Nephron progenitor cell (in vitro differentiated cells): ENCODE results near the gene TK2.
A peak's percentile ranks its signal among the peaks of the same experiment; 100 is the strongest.

Experiments used
- DNase-seq: peaks from one replicate; pipeline ENCODE4 v3.0.0; 2021
- H3K27ac Mint-ChIP-seq: 2 replicates; pipeline ENCODE4 v1.8.0; 2021; ENCODE audit warnings: mild to moderate bottlenecking, moderate library complexity, mixed read lengths
- H3K27me3 Mint-ChIP-seq: 2 replicates; pipeline ENCODE4 v1.8.0; 2021; ENCODE audit warnings: mild to moderate bottlenecking, low read depth, mixed read lengths; ENCODE audit not compliant: poor library complexity
- H3K36me3 Mint-ChIP-seq: 2 replicates; pipeline ENCODE4 v1.8.0; 2021; ENCODE audit warnings: low read depth, mixed read lengths
- H3K4me1 Mint-ChIP-seq: 2 replicates; pipeline ENCODE4 v1.8.0; 2021; ENCODE audit warnings: mixed read lengths
- H3K4me3 Mint-ChIP-seq: 2 replicates; pipeline ENCODE4 v1.8.0; 2021; ENCODE audit warnings: mild to moderate bottlenecking, moderate library complexity, mixed read lengths
- H3K9me3 Mint-ChIP-seq: 2 replicates; pipeline ENCODE4 v1.8.0; 2021; ENCODE audit warnings: mild to moderate bottlenecking, moderate library complexity, mixed read lengths
- TF ChIP-seq, protein P1 (sequence below): fragments of 200-600 bp; sonication (generic); IDR thresholded peaks from 2 replicates; pipeline ENCODE4 v1.5.0; 2021; ENCODE audit warnings: antibody characterized with exemption

TK2 gene

DNA sequence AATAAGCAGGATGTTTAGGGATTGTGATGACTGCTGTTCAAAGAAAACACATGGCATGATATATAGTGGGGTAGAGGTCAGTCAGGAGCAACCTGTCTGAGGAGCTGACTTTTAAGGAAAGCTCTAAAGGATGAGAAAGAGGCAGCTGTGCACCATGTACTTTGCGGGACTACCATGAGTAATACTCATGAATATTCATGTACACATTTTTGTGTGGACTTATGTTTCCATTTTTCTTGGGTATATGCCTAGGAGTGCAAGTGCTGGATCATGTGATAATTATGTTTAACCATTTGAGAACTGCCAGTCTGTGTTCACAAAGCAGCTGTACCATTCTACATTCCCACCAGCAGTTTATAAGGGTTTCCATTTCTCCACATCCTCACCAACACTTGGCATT is 87.0 kb downstream of the TK2 start:
- H3K27me3 Mint-ChIP-seq: peaks cover 33% of the 10 kb centered on the region
- peaks cover 12% of the 10 kb centered on the region for H3K4me1 Mint-ChIP-seq
- TF ChIP-seq, protein P1, sequence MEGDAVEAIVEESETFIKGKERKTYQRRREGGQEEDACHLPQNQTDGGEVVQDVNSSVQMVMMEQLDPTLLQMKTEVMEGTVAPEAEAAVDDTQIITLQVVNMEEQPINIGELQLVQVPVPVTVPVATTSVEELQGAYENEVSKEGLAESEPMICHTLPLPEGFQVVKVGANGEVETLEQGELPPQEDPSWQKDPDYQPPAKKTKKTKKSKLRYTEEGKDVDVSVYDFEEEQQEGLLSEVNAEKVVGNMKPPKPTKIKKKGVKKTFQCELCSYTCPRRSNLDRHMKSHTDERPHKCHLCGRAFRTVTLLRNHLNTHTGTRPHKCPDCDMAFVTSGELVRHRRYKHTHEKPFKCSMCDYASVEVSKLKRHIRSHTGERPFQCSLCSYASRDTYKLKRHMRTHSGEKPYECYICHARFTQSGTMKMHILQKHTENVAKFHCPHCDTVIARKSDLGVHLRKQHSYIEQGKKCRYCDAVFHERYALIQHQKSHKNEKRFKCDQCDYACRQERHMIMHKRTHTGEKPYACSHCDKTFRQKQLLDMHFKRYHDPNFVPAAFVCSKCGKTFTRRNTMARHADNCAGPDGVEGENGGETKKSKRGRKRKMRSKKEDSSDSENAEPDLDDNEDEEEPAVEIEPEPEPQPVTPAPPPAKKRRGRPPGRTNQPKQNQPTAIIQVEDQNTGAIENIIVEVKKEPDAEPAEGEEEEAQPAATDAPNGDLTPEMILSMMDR: no peak
- no peak overlapping the region for H3K4me3 Mint-ChIP-seq
- DNase-seq: no peak
- H3K9me3 Mint-ChIP-seq: no peaks in the 10 kb centered on the region
- no peak overlapping the region for H3K27ac Mint-ChIP-seq
- no peaks in the 10 kb centered on the region for H3K36me3 Mint-ChIP-seq

- TF ChIP-seq, protein P1: no peak
- Mint-ChIP-seq H3K4me1 (peaks cover 12% of the 10 kb centered on the region), H3K4me3 (no peak overlapping the region), H3K9me3 (no peaks in the 10 kb centered on the region), H3K27ac (no peak overlapping the region), H3K27me3 (peaks cover 36% of the 10 kb centered on the region), H3K36me3 (no peaks in the 10 kb centered on the region)
- DNase-seq: no peak
These were observed 89.2 kb downstream of the TK2 start for GRCh38 chr16:66460703-66461102.

- peaks cover 32% of the 10 kb centered on the region for H3K27me3 Mint-ChIP-seq
- peak; percentile 37 for DNase-seq
- H3K36me3 Mint-ChIP-seq: no peaks in the 10 kb centered on the region
- peaks cover 12% of the 10 kb centered on the region for H3K4me1 Mint-ChIP-seq
- no peak overlapping the region for H3K4me3 Mint-ChIP-seq
- no peaks in the 10 kb centered on the region for H3K9me3 Mint-ChIP-seq
- H3K27ac Mint-ChIP-seq: no peak overlapping the region
- TF ChIP-seq, protein P1: no peak
These were observed 90.0 kb downstream of the TK2 start for GRCh38 chr16:66459878-66460277.

DNA sequence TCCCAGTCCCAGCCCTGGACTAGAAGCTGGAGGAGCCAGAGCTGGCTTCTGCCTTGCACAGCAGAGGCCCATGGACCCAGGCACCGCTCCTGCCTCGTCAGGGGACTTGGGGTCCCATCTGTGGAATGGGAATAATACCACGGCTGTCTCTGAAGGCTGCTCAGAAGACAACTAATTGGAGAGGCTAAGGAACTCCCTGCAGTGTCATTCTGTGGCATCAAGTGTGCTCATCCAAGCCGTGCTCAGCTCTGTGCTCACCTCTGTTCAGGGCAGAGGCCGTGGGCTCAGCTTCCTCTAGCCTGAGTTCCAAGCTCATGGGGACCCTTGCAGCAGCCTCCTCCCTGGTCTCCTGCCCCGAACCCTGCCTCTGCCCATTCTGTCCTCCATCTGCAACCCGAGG is 91.1 kb downstream of the TK2 start:
- Mint-ChIP-seq H3K36me3 (no peaks in the 10 kb centered on the region), H3K27ac (peak overlapping the region; percentile 36), H3K4me3 (no peak overlapping the region), H3K27me3 (peaks cover 27% of the 10 kb centered on the region), H3K9me3 (no peaks in the 10 kb centered on the region), H3K4me1 (peaks cover 12% of the 10 kb centered on the region)
- TF ChIP-seq, protein P1: no peak
- no peak for DNase-seq

DNA sequence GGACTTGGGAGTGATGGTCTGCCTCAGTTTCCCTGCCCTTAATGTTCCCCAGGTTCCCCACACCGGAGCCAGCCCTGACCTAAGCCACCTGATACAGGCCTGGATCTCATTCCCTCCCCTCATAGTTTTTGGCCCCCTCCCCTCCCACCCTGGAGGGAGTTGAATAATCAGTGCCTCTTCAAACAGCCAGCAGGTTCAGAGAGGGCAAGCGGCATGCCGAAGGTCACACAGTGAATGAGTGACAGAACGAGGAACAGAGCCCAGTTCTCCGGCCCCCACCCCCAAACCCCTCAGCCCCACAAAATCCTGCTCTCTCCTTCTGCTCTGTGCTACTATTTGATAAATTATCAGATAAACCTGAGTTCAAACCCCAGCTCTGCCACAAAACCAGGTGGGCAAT is 91.6 kb downstream of the TK2 start:
- TF ChIP-seq, protein P1: no peak
- Mint-ChIP-seq H3K4me3 (no peak overlapping the region), H3K27me3 (peaks cover 25% of the 10 kb centered on the region), H3K4me1 (peaks cover 12% of the 10 kb centered on the region), H3K9me3 (no peaks in the 10 kb centered on the region), H3K27ac (no peak overlapping the region), H3K36me3 (no peaks in the 10 kb centered on the region)
- DNase-seq: no peak
